GM13976 (cell line): Measurements from ENCODE around the gene ADGRF5.

Source experiments
- DNase-seq: peaks from one replicate; pipeline ENCODE4 v3.0.0; 2012; ENCODE audit warnings: low spot score
- CTCF ChIP-seq: IDR thresholded peaks from 2 replicates; pipeline ENCODE4 v1.5.1; 2012; ENCODE audit warnings: borderline replicate concordance, mild to moderate bottlenecking; ENCODE audit not compliant: insufficient read depth; ENCODE audit errors: extremely low read depth, missing control alignments, control extremely low read depth
- in situ Hi-C: fragments of 300-500 bp; cut with MboI; formaldehyde crosslinking; loops from one replicate; pipeline ENCODE4 v1.12.0; 2022; ENCODE audit warnings: low sequenced_read_pairs, mixed read lengths, inconsistent platforms; ENCODE audit not compliant: unreplicated experiment

Gene ADGRF5

GRCh38 chr6:46915380-46915779 lies 6.4 kb downstream of the ADGRF5 start:
- no peak for DNase-seq
- in situ Hi-C loops: no loop called here
- TF ChIP-seq CTCF: no peak

GRCh38 chr6:46914279-46914810 lies 7.4 kb downstream of the ADGRF5 start:
- DNase-seq: no peak
- in situ Hi-C loops: no loop called here
- TF ChIP-seq CTCF: no peak

GRCh38 chr6:46909371-46909770 lies 12.4 kb downstream of the ADGRF5 start:
- TF ChIP-seq CTCF: no peak
- in situ Hi-C loops: no loop called here
- no peak for DNase-seq

GRCh38 chr6:46906776-46907175 lies 15.0 kb downstream of the ADGRF5 start:
- in situ Hi-C loops: no loop called here
- no peak for TF ChIP-seq CTCF
- DNase-seq: no peak

GRCh38 chr6:46904117-46904516 lies 17.6 kb downstream of the ADGRF5 start:
- no peak for TF ChIP-seq CTCF
- no peak for DNase-seq
- in situ Hi-C loops: no loop called here

- in situ Hi-C loops: no loop called here
- TF ChIP-seq CTCF: no peak
- DNase-seq: no peak
Measured at GRCh38 chr6:46903175-46903574, 18.6 kb downstream of the ADGRF5 start.

- TF ChIP-seq CTCF: no peak
- DNase-seq: no peak
- in situ Hi-C loops: no loop called here
Measured at GRCh38 chr6:46901882-46902314, 19.8 kb downstream of the ADGRF5 start.
